Posterior cingulate gyrus (tissue), 11 donors: ENCODE results near the gene BCLAF3.
A peak's percentile ranks its signal among the peaks of the same experiment; 100 is the strongest.

Source experiments
- DNase-seq, 10 donors: peaks; one replicate each; pipeline versions ENCODE4 v3.0.0 to v3.0.0-alpha.2; 2020 to 2021; ENCODE audit warnings: mixed read lengths in 3 of 10
- intact Hi-C: fragments of 100-400 bp; cut with DNase I; formaldehyde crosslinking; loops from one replicate; pipeline ENCODE4 v1.15.1; 2023

BCLAF3 gene

DNA sequence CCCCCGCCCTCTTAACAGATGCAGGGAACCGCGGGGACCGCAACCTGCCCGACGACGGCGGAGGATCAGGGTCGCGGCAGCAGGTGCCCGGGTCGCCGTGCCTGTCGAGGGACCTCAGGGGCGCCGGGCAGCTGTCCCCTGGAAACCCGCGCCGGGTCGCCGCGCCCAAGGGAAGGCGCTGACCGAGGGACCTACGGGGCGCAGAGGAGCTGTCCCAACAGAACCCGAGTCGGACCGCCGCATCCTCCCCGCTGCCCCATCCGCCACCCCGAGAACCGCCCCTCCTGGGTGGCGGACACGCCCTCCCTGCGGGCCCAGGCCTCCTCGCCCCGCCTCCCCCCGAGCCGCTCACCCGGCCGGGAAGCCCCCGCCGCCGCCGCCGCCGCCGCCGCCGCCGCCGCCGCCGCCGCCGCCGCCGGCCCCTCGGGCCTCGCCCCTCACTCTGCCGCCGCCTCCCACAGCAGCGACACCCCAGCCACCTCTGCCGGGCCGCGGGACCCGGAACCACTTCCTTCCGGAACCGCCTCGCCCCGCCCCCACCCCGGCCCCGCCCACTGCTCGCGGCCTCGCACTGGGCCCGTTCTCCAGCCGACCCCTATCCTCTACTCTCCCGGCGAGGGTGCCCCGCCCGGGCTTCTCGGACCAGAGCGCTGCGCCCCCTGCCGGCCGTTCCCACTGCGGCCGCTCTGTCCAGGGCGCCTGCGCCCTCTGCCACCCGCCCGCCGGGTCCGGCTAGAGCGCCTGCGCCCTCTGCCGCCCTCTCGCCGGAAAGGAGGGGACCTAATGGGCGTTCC, at the start of gene BCLAF3:
TSS of gene BCLAF3 (minus strand) at position 506 of the 794 bp plus-strand sequence. CDS start 20,797 bp downstream, outside the sequence.
- intact Hi-C loops, result loop anchor here (5.0 kb wide), 1 partner anchor 83 kb away; no protein-coding TSS in a partner anchor
- peak; percentile 76 to 98 (median 82) for DNase-seq

DNA sequence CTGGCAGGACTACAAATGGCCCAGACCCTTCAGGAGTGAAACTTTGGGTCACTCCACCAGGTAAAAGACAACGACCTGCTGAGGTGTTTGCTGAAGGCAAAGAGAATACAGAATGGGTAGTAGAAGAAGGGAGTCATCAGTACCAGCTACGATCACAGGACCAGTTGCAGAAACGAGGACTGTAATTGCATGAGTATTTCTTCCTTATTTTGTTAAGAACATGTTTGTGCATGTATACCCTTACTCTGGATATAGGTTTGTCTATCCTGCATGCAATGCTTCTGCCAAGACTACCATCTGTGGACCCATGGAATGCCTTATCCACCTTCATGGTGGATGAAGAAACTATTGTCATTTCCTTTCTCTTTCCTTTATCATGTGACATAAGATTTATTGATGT, 48.1 kb upstream of the BCLAF3 start:
- intact Hi-C loops, result no loop called here
- DNase-seq, result no peak

DNA sequence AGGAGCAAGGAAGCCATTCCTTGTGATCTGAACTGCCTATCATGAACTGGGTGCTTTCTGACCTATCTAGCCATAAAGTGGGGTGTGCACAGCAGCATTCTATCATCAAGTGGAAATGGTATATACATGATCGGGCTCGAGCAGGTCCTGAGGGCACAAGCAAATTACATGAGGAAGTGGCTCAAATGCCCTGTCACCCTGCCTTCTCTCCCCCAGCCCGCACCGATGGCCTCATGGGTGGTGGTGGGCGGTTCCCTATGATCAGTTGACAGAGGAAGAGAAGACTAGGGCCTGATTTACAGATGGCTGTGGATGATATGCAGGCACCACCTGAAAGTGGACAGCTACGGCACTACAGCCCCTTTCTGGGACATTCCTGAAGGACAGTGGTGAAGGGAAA, 46.3 kb upstream of the BCLAF3 start:
- no peak for DNase-seq
- intact Hi-C loops, result no loop called here

DNA sequence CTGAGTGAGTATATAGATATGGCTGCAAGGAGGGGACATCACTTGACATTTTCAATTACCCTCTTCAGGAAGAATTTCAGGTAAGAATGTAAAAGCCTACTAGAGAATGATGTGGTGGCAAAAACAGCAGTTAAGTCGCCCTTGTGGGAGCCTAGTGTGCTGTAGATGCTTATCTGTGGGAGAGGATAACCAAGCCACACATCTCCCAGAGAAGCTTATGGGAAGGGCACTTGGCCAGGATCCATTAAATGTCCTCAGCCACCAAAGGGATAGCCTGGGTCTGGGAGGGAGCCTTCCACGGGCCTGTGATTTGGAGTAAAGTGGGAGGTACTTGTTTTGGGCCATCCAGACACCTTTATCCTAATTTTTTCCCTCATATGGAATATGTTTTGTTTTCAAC, 41.3 kb upstream of the BCLAF3 start:
- no peak for DNase-seq
- intact Hi-C loops, result no loop called here

DNA sequence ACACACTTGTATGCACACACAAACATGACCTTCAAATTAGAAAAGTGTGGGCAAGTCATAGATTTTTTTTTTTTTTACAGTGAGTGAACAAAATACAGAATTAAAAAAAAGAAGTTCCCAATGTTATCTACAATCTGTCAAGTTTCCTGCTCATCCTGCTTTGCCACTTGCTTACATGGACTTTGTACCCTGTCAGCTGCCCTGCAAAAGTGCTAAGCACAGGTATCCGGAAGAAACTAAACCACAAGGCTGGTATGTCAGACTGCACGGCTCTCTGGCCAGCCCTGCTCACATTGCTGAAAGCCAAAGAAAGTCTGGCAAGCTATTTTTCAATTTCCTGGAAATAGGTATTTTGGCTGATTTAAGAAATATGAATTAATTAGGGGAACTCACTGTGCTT, 38.9 kb upstream of the BCLAF3 start:
- no peak for DNase-seq
- intact Hi-C loops, result no loop called here

DNA sequence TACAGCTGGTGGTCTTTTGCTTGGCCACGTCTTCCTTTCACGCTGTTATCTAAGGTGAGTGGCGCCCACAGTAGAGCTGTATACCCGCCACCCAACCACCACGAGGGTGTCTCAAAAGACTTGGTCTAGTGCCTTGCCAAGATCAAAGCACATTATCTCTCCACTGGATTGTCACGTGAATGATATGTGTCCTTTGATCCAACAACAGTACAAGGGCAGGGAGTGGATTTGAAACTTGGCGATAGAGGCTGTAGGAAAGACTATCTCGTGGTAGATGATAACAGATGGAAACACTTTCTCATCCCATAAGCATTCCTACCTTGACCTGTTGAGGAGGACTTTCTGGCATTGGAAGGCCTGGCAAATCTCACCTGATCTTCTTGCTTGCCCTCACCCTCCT, 37.7 kb upstream of the BCLAF3 start:
- intact Hi-C loops, result no loop called here
- DNase-seq, result no peak

DNA sequence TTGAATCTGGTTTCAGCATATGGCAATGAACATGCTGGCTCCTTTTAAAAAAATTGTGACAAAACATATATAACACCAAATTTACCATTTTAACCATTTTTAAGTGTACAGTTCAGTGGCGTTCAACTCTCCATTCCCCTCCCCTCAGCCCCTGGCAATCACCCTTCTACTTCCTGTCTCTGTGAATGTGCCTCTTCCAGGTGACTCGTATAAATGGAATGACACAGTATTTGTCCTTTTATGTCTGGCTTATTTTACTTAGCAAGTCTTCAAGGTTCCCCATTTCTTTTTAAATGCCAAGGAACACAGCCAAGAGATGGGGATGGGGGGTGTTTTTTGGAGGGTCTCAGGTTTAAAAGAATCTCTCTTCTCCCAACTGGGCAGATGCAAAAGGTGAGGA, 35.4 kb upstream of the BCLAF3 start:
- no peak for DNase-seq

DNA sequence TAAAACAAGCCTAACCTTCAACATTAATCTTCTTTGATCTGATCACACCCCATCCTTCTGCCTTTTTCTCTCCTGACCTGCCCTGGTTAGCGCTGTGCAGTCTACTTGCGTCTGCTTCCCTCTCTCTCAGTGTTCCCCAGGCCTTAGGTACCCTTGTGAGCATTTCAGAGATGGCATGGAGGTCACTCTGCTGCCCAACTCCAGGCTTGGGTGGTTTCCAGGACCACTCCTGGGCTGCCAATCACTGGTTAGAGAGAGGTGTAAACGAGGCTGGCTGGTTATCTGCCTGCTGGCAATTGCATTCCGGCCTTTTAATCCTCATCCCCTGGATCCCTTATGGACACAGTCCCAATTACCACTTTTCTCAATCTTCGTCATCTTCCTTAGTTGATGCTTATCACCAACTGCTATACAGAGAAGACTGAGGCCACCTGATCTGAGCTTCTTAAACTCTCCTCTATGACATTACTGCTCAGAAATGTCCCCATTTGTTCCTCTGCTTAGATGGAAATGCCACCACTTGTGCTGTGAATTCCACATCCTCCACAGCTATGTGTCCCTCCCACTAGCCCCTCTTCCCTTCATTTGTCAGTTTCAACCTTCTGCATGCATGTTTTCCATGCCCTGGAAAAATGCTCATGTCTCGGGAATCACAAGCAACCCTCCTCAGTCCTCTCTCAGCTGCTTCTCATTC, 29.0 kb upstream of the BCLAF3 start:
- no peak for DNase-seq
- intact Hi-C loops, result no loop called here

More for the DNA sequence above, 35.4 kb upstream of the BCLAF3 start:
- intact Hi-C loops, result no loop called here

DNA sequence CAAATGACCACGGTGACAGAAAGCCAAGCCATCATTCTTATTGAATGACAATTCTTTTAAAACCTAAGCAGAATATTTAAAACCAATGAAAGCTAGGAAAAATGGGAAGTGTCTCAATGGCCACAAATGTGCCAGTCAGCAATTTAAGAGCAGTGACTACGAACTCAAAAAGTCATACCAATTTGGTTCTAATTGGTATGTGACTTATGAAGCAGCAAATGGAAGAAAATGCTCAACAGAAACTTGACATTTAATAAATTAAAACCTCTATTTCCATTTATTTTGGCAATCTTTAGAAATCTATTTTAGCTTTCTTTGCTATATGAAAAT, 25.7 kb upstream of the BCLAF3 start:
- DNase-seq, result no peak
- intact Hi-C loops, result no loop called here

DNA sequence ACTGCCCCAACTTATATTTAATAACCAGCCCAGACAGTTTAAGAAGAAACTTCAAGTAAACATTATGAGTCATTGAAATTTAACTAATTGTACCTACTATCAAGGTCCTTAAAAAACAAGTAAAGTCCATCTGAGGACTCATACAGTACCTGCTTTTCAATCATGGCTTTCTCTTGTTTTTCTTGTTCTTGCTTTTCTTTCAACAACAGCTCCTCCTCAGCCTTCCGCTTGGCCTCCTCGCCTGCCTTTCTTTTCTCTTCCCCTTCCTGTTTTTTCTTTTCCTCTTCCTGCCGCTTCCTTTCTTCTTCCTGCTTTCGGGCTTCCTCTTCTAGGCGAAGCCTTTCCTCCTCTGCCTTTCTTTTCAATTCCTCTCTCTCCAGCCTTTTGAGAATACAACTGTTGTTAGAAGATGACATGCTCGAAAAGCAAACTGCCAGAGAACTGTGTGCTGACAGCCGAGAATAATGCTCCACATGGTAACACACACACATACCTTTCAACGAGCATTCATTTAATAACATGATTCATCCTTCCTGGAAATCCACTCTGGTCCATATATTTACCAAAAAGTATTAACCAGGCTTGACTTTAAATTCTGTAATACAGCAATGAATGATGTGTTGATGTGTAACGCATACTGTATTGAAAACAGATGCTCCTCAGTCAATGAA, 25.2 kb upstream of the BCLAF3 start:
- intact Hi-C loops, result no loop called here
- no peak for DNase-seq

DNA sequence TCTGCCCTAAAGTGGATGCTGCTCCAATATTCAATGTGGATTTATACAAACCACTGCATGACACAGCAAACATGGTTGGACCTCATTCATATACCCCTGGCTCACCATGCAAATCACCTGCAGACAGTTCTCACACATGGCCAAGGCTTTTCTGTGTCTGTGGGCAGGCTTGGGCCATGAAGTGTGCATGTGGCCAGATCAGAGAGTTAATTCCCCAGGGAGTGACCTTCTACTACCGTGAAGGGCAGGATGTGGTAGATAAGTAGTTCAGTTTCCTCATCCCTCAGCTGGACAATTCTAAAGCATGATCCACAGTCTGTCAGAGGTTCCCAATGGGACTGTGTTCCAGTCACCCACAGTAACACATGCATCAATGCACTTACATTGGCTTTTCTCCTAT, 24.6 kb upstream of the BCLAF3 start:
- intact Hi-C loops, result no loop called here
- no peak for DNase-seq

DNA sequence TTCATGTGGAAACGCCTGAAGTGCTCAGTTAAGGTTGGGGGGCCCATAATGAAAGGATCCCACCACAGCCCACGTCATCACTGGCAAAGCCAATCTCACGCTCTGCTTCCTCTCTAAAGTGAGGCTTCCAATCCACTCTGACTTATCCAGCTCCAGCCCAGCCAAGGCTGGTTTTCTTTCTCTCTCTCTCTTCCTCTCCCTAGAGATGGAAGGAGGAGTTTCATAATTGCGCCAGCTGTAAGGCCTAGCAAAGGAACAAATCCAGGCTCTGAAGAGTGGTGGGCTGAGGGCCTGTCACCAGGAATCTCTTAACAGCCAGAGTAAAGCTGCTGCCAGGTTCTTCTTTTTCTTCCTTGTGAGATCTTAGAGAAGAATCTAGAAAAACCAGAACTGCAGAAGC, 20.7 kb upstream of the BCLAF3 start:
- no peak for DNase-seq
- intact Hi-C loops, result no loop called here

DNA sequence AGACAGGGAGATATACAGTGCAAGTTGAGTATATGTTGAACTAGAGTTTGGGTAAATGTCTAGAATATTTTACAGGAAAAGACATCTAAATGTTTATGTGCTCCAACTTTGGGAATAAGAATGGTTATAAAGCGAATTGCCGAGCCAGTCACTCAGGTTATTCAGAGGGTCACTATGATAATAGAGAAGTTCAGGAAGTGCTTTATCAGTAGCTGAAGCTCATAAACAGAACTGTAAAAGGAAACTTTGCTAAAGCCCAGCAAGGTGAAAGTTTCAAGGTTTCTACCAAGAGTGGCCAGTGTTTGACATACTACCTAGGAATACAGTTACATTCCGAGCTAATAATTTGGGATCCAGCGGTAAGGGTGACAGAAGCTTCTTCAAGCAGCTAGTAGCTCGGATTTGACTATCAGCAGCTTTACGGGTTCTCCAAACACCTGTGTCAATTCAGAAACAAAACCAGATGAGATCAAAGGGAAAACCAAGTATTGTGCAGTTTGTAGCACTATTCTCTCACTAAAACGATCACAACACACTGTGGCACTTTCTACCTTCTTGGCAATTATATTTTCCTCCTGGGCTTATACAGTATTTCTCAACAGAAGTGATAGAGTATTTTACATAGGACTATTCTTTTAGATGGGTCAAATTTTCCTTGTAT, 17.2 kb upstream of the BCLAF3 start:
- intact Hi-C loops, result no loop called here
- no peak for DNase-seq

DNA sequence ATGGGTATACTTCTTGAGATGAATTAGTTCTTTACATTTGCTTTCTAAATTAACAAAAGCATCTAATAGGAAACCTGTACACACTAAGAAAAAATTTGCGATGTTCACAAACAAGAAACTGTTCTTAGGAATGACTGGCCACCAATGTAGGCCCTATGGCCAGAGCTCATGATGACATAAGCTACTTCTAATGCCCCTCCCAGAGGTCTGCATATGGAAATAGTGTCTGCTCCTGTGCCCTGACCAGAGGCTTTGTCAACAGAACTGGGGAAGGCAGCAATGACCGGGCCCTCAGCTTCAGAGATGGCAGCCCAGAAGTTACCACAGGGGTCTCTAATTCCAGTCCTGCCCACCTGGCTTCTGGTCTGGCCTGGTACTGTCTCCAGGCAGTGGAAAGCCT, 15.0 kb upstream of the BCLAF3 start:
- intact Hi-C loops, result no loop called here
- no peak for DNase-seq

DNA sequence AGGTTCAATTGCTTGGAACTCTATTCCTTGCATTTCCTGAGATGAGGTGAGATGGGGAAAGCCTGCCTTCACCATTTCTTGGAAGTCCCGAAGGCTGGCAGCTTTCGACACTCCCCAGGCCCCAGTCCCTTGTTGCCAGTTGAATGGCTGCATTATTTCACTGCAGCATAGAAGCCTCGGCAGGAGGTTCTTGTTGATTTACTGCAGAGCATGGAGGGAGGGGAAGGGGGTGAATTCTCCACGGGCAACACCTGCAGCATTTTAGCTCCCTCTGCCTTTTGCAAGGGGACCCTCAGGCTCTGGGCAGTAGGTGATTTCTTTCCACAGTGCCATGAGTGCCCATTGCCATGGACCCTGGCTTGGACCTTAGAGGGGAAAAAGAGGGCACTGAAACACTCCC, 10.7 kb upstream of the BCLAF3 start:
- no peak for DNase-seq
- intact Hi-C loops, result no loop called here

DNA sequence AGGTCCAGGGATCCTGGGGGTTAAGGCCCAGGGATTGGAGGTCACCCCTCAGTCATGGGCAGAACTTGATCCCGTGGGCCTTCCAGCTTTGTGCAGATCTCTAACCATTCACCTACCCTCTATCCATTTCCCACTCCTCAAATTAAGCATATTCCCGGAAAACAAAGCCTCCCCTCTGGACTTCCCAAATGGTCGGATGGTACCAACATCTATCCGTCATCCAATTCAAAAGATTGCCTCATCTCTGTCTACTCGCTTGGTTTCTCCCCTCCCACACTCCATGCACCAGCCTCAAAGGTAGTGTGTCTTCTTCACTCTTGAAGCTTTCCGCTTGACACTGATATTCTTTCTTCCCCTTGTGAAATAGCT, 473 bp upstream of the BCLAF3 start:
- no peak for DNase-seq
- intact Hi-C loops, result loop anchor here (5.0 kb wide), 1 partner anchor 84 kb away; no protein-coding TSS in a partner anchor

DNA sequence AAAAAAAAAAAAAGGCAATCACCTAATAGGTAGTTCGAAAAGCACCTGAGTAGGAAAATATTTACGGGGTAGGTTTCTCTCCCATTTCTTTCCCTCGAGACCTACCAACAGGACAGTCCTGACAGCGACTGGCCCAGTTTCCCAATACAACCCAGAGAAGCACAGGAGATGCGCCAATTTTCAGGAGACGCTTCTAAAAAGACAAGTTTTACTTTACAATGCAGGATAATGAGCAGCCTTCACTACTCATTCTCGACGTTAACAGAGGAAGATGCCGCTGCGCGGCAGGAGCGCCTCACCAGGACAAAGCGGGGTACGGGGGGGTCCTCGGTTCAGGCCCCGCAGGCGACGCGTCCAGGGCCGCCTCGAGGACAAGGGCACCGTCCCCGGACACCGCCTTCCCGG, 708 bp downstream of the BCLAF3 start:
- DNase-seq, result peak in 4 of 10 donors; percentile 7 to 89 (median 20)
- intact Hi-C loops, result loop anchor here (5.0 kb wide), 1 partner anchor 83 kb away; no protein-coding TSS in a partner anchor

DNA sequence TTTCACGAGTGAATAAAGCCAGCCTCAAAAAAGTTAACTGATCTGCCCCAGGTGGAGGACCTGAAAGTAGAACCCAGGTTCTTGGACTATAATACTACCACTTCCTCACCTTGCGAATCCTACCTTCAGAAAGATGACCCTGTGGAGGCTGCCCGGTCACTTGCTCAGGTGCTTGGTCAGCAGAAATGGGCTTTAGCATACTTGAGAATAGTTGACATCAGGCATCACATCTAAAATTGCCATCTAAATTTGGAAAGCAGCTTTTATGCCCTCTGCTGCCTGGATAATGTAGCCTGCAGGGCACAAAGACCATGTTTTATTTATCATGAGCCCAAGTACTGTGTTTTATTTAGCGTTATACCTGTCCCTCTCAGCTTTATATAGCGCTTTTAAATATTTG, 3.0 kb downstream of the BCLAF3 start:
- DNase-seq, result no peak
- intact Hi-C loops, result no loop called here

DNA sequence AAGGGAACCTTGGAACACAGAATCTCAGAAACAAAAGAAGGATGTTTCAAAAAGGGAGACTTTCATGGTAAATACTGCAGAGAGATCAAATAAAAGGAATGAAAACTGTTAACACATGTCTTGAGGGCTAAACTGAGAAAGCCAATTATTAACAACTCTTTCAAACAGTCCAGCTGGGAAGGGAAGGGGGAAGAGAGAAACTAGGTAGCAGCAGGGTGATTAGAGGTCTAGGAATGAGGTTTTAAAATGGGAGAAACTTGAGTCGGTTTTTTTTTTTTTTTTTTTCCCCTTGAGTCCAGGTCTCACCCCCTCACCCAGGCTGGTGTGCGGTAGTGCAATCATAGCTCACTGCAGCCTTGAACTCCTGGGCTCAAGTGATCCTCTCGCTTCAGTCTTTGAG, 4.3 kb downstream of the BCLAF3 start:
- no peak for DNase-seq
- intact Hi-C loops, result no loop called here

DNA sequence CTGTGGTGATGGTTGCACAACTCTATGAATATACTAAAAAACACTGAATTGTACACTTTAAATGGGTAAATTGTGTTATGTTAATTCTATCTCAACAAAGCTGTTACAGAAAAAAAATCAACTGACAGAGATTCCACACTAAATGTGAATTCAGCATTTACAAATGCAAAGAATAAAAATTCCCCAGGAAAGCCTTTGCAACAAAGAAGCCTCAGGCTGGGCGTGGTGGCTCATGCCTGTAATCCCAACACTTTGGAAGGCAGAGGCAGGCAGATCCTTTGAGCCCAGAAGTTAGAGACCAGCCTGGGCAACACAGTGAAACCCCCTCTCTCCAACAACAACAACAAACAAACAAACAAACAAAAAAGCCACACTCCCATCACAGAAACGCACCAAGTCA, 8.9 kb downstream of the BCLAF3 start:
- intact Hi-C loops, result no loop called here
- no peak for DNase-seq

DNA sequence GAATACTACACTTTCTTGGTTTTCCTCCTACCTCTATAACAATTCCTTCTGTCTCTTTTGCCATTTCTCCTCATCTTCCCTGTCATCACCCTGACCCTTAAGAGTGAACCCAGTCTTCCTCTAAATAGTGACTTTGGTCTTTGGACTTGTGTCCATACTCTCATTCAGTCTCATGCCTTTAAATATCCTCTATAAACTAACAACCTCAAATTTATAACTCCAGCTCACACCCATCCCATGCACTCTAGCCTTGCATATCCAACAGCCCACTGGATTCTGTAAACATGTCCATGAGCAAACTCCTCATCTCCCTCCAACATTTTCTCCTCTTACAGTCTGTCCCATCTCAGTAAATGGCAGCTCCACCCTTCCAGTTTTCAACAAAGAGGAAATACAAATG, 15.0 kb downstream of the BCLAF3 start:
- DNase-seq, result no peak
- intact Hi-C loops, result no loop called here
